Measurements from ENCODE around the gene NTRK1.

DNA sequence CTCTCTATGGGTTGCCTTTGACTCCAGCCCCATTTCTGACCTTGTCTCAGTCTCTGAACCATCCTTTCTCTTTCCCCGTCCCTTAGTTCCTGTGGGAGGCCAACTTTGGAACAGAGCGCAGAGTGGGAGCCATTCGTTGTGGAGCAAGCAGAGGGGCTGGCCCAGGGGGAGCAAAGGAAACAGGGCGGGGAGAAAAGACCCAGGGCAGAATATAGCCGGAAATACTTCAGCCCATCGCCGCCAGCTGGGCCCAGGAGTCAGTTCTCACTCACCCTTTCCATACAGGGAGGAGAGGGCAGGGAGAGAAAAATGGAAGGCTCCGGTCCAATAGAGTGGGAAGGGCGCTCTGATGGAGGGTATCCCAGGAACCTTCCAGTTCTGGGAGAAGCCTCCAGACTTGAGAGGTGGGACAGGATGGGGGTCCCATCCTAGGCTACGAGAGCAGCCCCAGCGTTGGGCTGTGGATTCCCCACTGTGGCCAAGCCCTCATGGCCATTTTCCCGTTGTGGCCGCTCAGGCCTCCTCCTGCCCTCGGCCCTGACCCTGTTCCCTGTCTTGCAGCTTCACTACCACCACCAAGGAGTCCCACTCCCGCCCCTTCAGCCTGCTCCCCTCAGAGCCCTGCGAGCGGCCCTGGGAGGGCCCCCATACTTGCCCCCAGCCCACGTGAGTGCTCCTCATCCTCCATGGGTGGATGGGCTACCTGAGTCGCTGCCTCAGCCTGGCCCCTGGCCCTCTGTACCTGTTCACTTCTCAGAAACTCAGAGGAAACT, 43.7 kb downstream of the NTRK1 start:
- TF ChIP-seq, protein P1, sequence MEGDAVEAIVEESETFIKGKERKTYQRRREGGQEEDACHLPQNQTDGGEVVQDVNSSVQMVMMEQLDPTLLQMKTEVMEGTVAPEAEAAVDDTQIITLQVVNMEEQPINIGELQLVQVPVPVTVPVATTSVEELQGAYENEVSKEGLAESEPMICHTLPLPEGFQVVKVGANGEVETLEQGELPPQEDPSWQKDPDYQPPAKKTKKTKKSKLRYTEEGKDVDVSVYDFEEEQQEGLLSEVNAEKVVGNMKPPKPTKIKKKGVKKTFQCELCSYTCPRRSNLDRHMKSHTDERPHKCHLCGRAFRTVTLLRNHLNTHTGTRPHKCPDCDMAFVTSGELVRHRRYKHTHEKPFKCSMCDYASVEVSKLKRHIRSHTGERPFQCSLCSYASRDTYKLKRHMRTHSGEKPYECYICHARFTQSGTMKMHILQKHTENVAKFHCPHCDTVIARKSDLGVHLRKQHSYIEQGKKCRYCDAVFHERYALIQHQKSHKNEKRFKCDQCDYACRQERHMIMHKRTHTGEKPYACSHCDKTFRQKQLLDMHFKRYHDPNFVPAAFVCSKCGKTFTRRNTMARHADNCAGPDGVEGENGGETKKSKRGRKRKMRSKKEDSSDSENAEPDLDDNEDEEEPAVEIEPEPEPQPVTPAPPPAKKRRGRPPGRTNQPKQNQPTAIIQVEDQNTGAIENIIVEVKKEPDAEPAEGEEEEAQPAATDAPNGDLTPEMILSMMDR (IDR thresholded peaks at IDR 0.05) = no peak
- no peak for TF ChIP-seq EZH2 (IDR thresholded peaks at IDR 0.05; ENCODE audit: borderline replicate concordance, insufficient read depth, low read depth, low read length, poor library complexity, severe bottlenecking)

All from B cell (primary cell).